Psoas muscle (tissue), 8 donors: ENCODE results near the gene MBTD1. TPM values are rescaled to one million over a fixed set of nuclear protein-coding genes. Genes with fewer than 3 reads are reported as not detected.
"Not testable (repeated sequence)": the region's sequence is repeated elsewhere in the genome, so short reads cannot be mapped to it uniquely, and the experiment has no call there.

Experiments
- ATAC-seq, 4 donors: fragments of 200-7000 bp; cut with Tn5 transposase; one replicate each; pipeline ENCODE4 v1.9.1; 2020; ENCODE audit warnings: moderate library complexity in 3 of 4, mild to moderate bottlenecking in 2 of 4
- DNase-seq, 2 donors: peaks; one replicate each; pipeline ENCODE4 v3.0.0-alpha.2; 2020
- H3K27ac ChIP-seq: fragments of 200-600 bp; one replicate; pipeline ENCODE4 v1.8.0; 2022
- H3K27me3 ChIP-seq, 3 donors: fragments of 200-600 bp in 1 of 3; one replicate each; pipeline versions ENCODE4 v1.6.1 to v1.8.0; 2013 to 2022; ENCODE audit warnings: low read length in 2 of 3, mild to moderate bottlenecking in 2 of 3, moderate library complexity in 1 of 3; ENCODE audit not compliant: insufficient read depth in 3 of 3
- H3K36me3 ChIP-seq, 2 donors: fragments of 200-600 bp in 1 of 2; one replicate each; pipeline versions ENCODE4 v1.6.1 to v1.8.0; 2013 to 2022; ENCODE audit warnings: low read depth in 1 of 2, mild to moderate bottlenecking in 1 of 2, moderate library complexity in 1 of 2; ENCODE audit not compliant: insufficient read depth in 1 of 2
- H3K4me1 ChIP-seq: fragments of 200-600 bp; one replicate; pipeline ENCODE4 v1.8.0; 2022
- H3K4me3 ChIP-seq: fragments of 200-600 bp; one replicate; pipeline ENCODE4 v1.8.0; 2022; ENCODE audit warnings: mild to moderate bottlenecking
- H3K9me3 ChIP-seq: fragments of 200-600 bp; one replicate; pipeline ENCODE4 v1.8.0; 2022
- CTCF ChIP-seq: fragments of 200-600 bp; IDR thresholded peaks from one replicate; pipeline ENCODE4 v1.8.0; 2022; ENCODE audit warnings: antibody characterized with exemption
- WGBS, 3 donors: extraction: QIAGEN DNeasy Blood & Tissue Kit; methylation state at CpG; one replicate each; pipeline versions ENCODE4 v1.1.6 to v1.1.7; 2013; 5-methylcytosine and 5-hydroxymethylcytosine counted together
- intact Hi-C, 2 donors: fragments of 100-400 bp; cut with DNase I; formaldehyde crosslinking; loops; one replicate each; pipeline versions ENCODE4 v1.11.0 to v1.14.2; 2022
- polyA plus RNA-seq, 3 donors: library from polyadenylated mRNA; stranded (reverse); fragments of 200-250 nt; gene quantifications; one replicate each; pipeline ENCODE4 v1.2.3, GENCODE V29; 2013
- total RNA-seq, 4 donors: library from RNA; stranded (reverse); fragmentation: NEBNext Ultra II Directional in 2 of 4; extraction: Animal tissue kit (Norgen Biotek cat#: 25700) in 2 of 4; gene quantifications; one replicate each; pipeline versions ENCODE4 v1.2.1 to v1.2.4, GENCODE V29; 2021 to 2023
- donor health status: healthy with polysubstance abuse.
- donor health status: DM: no; HTN: no; CAD: no; lungs with moderate emphysema.
- donor health status: Bipolar disorder and iron deficiency.
- donor health status: healthy.
- donor health status: DM: yes; HTN: yes; CAD: no.
- donor health status: DM: no; HTN: no; CAD: no.
- donor health status: DM: no; HTN: no; CAD: no.
- donor health status: DM: yes; HTN: yes; CAD: no.

The MBTD1 gene
- total and polyA plus RNA-seq, 7 donors, result 2.7 to 7.2 (median 5.7) TPM

- no peaks in the 10 kb centered on the region for H3K4me1 ChIP-seq
- TF ChIP-seq CTCF, result no peak
- WGBS, 3 donors, result 83 to 94% (median 92%) methylated on average over 1 of the region's 1 CpG
- intact Hi-C loops, result no loop called here
- no peak overlapping the region for H3K27ac ChIP-seq
- H3K27me3 ChIP-seq, result no peaks in the 10 kb centered on the region
- H3K36me3 ChIP-seq, result peaks cover 0 to 95% of the 10 kb centered on the region in 2 donors
- ATAC-seq (no peak), DNase-seq (no peak)
- H3K9me3 ChIP-seq, result no peaks in the 10 kb centered on the region
- no peak overlapping the region for H3K4me3 ChIP-seq
These were observed 10.8 kb upstream of the MBTD1 start for GRCh38 chr17:51270636-51271035.

GRCh38 chr17:51269991-51270390 lies 10.1 kb upstream of the MBTD1 start:
- DNase-seq (no peak), ATAC-seq (no peak)
- no peak overlapping the region for H3K4me3 ChIP-seq
- TF ChIP-seq CTCF, result no peak
- H3K4me1 ChIP-seq, result no peaks in the 10 kb centered on the region
- peaks cover 0 to 95% of the 10 kb centered on the region in 2 donors for H3K36me3 ChIP-seq
- H3K9me3 ChIP-seq, result no peaks in the 10 kb centered on the region
- H3K27me3 ChIP-seq, result no peaks in the 10 kb centered on the region
- no peak overlapping the region for H3K27ac ChIP-seq
- 95 to 96% (median 95%) methylated on average over 6 of the region's 6 CpGs for WGBS, 3 donors
- intact Hi-C loops, result no loop called here

- WGBS, 3 donors, result 74 to 100% (median 75%) methylated on average over 4 of the region's 4 CpGs
These were observed 4.6 kb upstream of the MBTD1 start for GRCh38 chr17:51264466-51264865.

GRCh38 chr17:51263006-51263405 lies 3.2 kb upstream of the MBTD1 start:
- TF ChIP-seq CTCF, result no peak
- WGBS, 3 donors, result 89 to 96% (median 95%) methylated on average over 3 of the region's 3 CpGs
- DNase-seq (no peak), ATAC-seq (no peak)
- Histone ChIP-seq H3K9me3 (no peaks in the 10 kb centered on the region), H3K4me3 (no peak overlapping the region), H3K4me1 (peaks cover 19% of the 10 kb centered on the region), H3K27me3 (no peaks in the 10 kb centered on the region), H3K36me3 (peaks cover 0 to 63% of the 10 kb centered on the region in 2 donors), H3K27ac (no peak overlapping the region)
- intact Hi-C loops, result no loop called here

More at GRCh38 chr17:51264466-51264865, 4.6 kb upstream of the MBTD1 start:
- ATAC-seq, H3K27me3 ChIP-seq, H3K4me3 ChIP-seq, H3K27ac ChIP-seq, H3K9me3 ChIP-seq, DNase-seq, H3K4me1 ChIP-seq, intact Hi-C loops: not testable (repeated sequence)
- H3K36me3 ChIP-seq, result peaks cover 0 to 71% of the 10 kb centered on the region in 2 donors

- H3K4me1 ChIP-seq, result peaks cover 36% of the 10 kb centered on the region
- no peaks in the 10 kb centered on the region for H3K27me3 ChIP-seq
- intact Hi-C loops, result no loop called here
- H3K36me3 ChIP-seq, result peaks cover 0 to 57% of the 10 kb centered on the region in 2 donors
- peak overlapping the region; percentile 99 for H3K4me3 ChIP-seq
- DNase-seq (no peak), ATAC-seq (no peak)
- WGBS, 3 donors, result 9 to 14% (median 14%) methylated on average over 32 to 42 of the region's 42 CpGs
- H3K9me3 ChIP-seq, result no peaks in the 10 kb centered on the region
- no peak for TF ChIP-seq CTCF
- H3K27ac ChIP-seq, result peak overlapping the region; percentile 99
These were observed 1.4 kb upstream of the MBTD1 start for GRCh38 chr17:51261024-51261963.
